ENCODE results near the gene VPS26C. TPM values are rescaled to one million over a fixed set of nuclear protein-coding genes. Genes with fewer than 3 reads are reported as not detected.

Gene VPS26C
- total RNA-seq, 1 experiment from 2014 or later, result 58.0 TPM

- TF ChIP-seq CTCF (conservative IDR thresholded peaks at IDR 0.05), result no peak
- peaks cover 3% of the 10 kb centered on the region for H3K27me3 Mint-ChIP-seq (ENCODE audit: low read depth)
- no peak overlapping the region for H3K14ac ChIP-seq (ENCODE audit: insufficient read depth, low read length)
- H4K8ac ChIP-seq (replicated peaks; ENCODE audit: insufficient read length, low read depth, low read length), result no peak overlapping the region
- H3T11ph ChIP-seq (ENCODE audit: low read length), result no peak overlapping the region
- H2BK15ac ChIP-seq (ENCODE audit: low read depth, low read length), result no peak overlapping the region
- no peak overlapping the region for H3K56ac ChIP-seq (ENCODE audit: insufficient read length, low read depth, low read length)
- no peaks in the 10 kb centered on the region for H3K9me3 ChIP-seq (ENCODE audit: control insufficient read depth, low read depth, low read length)
- H2BK5ac ChIP-seq (ENCODE audit: insufficient read length, low read length), result no peak overlapping the region
- no peak overlapping the region for H3K4ac ChIP-seq (ENCODE audit: low read depth, low read length)
- no peak overlapping the region for H4K91ac ChIP-seq (ENCODE audit: insufficient read length, low read depth, low read length)
- no peaks in the 10 kb centered on the region for H3K23me2 ChIP-seq (ENCODE audit: insufficient read length, low read depth, low read length, poor library complexity, severe bottlenecking)
- H3K4me3 Mint-ChIP-seq, result no peak overlapping the region
- H3K9me3 Mint-ChIP-seq, result no peaks in the 10 kb centered on the region
- H3K27ac Mint-ChIP-seq, result no peak overlapping the region
- no peak overlapping the region for H2AK5ac ChIP-seq (ENCODE audit: insufficient read length, low read length)
- DNase-seq, result no peak
- no peaks in the 10 kb centered on the region for H3K79me1 ChIP-seq (ENCODE audit: insufficient read depth, low read depth, low read length, poor library complexity, severe bottlenecking)
- no peaks in the 10 kb centered on the region for H4K20me1 ChIP-seq (ENCODE audit: control insufficient read depth, insufficient read depth, insufficient read length)
- H2BK12ac ChIP-seq (ENCODE audit: insufficient read length, low read depth, low read length), result no peak overlapping the region
- H2BK20ac ChIP-seq (ENCODE audit: low read depth, low read length, poor library complexity, severe bottlenecking), result no peak overlapping the region
- no peaks in the 10 kb centered on the region for H3K27me3 ChIP-seq (ENCODE audit: insufficient read depth, low read length)
- H4K5ac ChIP-seq (ENCODE audit: insufficient read length, low read depth, low read length), result no peak overlapping the region
- no peak overlapping the region for H3K9ac ChIP-seq (ENCODE audit: extremely low read depth, insufficient read length, low read length)
- no peak overlapping the region for H2BK120ac ChIP-seq (ENCODE audit: low read depth, low read length, poor library complexity, severe bottlenecking)
- H3K18ac ChIP-seq (ENCODE audit: insufficient read length, low read depth, low read length), result no peak overlapping the region
- no peak overlapping the region for H3K4me2 ChIP-seq (ENCODE audit: insufficient read depth, insufficient read length, low read length)
- H3K27ac ChIP-seq (ENCODE audit: insufficient read length, low read depth, low read length), result no peak overlapping the region
- peaks cover 0 to 4% of the 10 kb centered on the region in 2 experiments; a peak in 2 of 4 replicates for H3K4me1 Mint-ChIP-seq
- H3K23ac ChIP-seq (ENCODE audit: insufficient read length, low read depth, low read length), result no peak overlapping the region
- H3K4me1 ChIP-seq (ENCODE audit: insufficient read depth, low read length), result no peaks in the 10 kb centered on the region; the same call in 1 of the 2 replicates
- H3K79me2 ChIP-seq (ENCODE audit: insufficient read depth, low read length), result no peaks in the 10 kb centered on the region
- H3K36me3 Mint-ChIP-seq (ENCODE audit: insufficient read depth in 1 of 3, low read depth in 3 of 3), result no peaks in the 10 kb centered on the region; a peak in 1 of 7 replicates
- WGBS (ENCODE audit: extremely low coverage, insufficient read length, low lambda C conversion rate), result no CpG with 5 or more reads among the region's 5 CpGs
- no peak overlapping the region for H2AFZ ChIP-seq (ENCODE audit: low read length)
Measured at GRCh38 chr21:37294679-37295078, 27.5 kb upstream of the VPS26C start.

Data from H9 (cell line).